ENCODE results near the gene PKNOX2. TPM values are rescaled to one million over a fixed set of nuclear protein-coding genes. Genes with fewer than 3 reads are reported as not detected.

The PKNOX2 gene
- total RNA-seq, 1 donor from 2014 or later: 39.9 TPM

GRCh38 chr11:125245299-125245698 is 80.7 kb downstream of the PKNOX2 start:
- Mint-ChIP-seq H3K4me3 (ENCODE audit: low read depth) (no peak overlapping the region), H3K9me3 (ENCODE audit: low read depth) (no peaks in the 10 kb centered on the region), H3K4me1 (ENCODE audit: low read depth) (no peaks in the 10 kb centered on the region), H3K27ac (no peak overlapping the region), H3K36me3 (ENCODE audit: insufficient read depth) (peaks cover 14% of the 10 kb centered on the region), H3K27me3 (no peaks in the 10 kb centered on the region)
- DNase-seq (ENCODE audit: low spot score, unreplicated experiment): no peak
- TF ChIP-seq CTCF (IDR thresholded peaks at IDR 0.05; ENCODE audit: unreplicated experiment): no peak

GRCh38 chr11:125247431-125247830 is 82.9 kb downstream of the PKNOX2 start:
- no peaks in the 10 kb centered on the region for H3K27me3 Mint-ChIP-seq
- peaks cover 14% of the 10 kb centered on the region for H3K36me3 Mint-ChIP-seq (ENCODE audit: insufficient read depth)
- no peaks in the 10 kb centered on the region for H3K9me3 Mint-ChIP-seq (ENCODE audit: low read depth)
- H3K27ac Mint-ChIP-seq: no peak overlapping the region
- DNase-seq (ENCODE audit: low spot score, unreplicated experiment): no peak
- H3K4me1 Mint-ChIP-seq (ENCODE audit: low read depth): no peaks in the 10 kb centered on the region
- TF ChIP-seq CTCF (IDR thresholded peaks at IDR 0.05; ENCODE audit: unreplicated experiment): no peak
- no peak overlapping the region for H3K4me3 Mint-ChIP-seq (ENCODE audit: low read depth)

GRCh38 chr11:125250318-125251213 is 86.0 kb downstream of the PKNOX2 start:
- no peak for DNase-seq (ENCODE audit: low spot score, unreplicated experiment)
- no peaks in the 10 kb centered on the region for H3K27me3 Mint-ChIP-seq
- no peaks in the 10 kb centered on the region for H3K9me3 Mint-ChIP-seq (ENCODE audit: low read depth)
- H3K36me3 Mint-ChIP-seq (ENCODE audit: insufficient read depth): peaks cover 11% of the 10 kb centered on the region
- no peak overlapping the region for H3K4me3 Mint-ChIP-seq (ENCODE audit: low read depth)
- no peaks in the 10 kb centered on the region for H3K4me1 Mint-ChIP-seq (ENCODE audit: low read depth)
- peak overlapping the region; percentile 33 for H3K27ac Mint-ChIP-seq
- TF ChIP-seq CTCF (IDR thresholded peaks at IDR 0.05; ENCODE audit: unreplicated experiment): no peak

GRCh38 chr11:125251214-125251545 is 86.6 kb downstream of the PKNOX2 start:
- H3K27me3 Mint-ChIP-seq: no peaks in the 10 kb centered on the region
- no peak for DNase-seq (ENCODE audit: low spot score, unreplicated experiment)
- H3K27ac Mint-ChIP-seq: no peak overlapping the region
- H3K4me1 Mint-ChIP-seq (ENCODE audit: low read depth): no peaks in the 10 kb centered on the region
- H3K4me3 Mint-ChIP-seq (ENCODE audit: low read depth): no peak overlapping the region
- peaks cover 10% of the 10 kb centered on the region for H3K36me3 Mint-ChIP-seq (ENCODE audit: insufficient read depth)
- TF ChIP-seq CTCF (IDR thresholded peaks at IDR 0.05; ENCODE audit: unreplicated experiment): no peak
- H3K9me3 Mint-ChIP-seq (ENCODE audit: low read depth): no peaks in the 10 kb centered on the region

GRCh38 chr11:125251956-125252355 is 87.4 kb downstream of the PKNOX2 start:
- H3K4me1 Mint-ChIP-seq (ENCODE audit: low read depth): peaks cover 3% of the 10 kb centered on the region
- H3K27me3 Mint-ChIP-seq: no peaks in the 10 kb centered on the region
- DNase-seq (ENCODE audit: low spot score, unreplicated experiment): no peak
- H3K27ac Mint-ChIP-seq: no peak overlapping the region
- H3K9me3 Mint-ChIP-seq (ENCODE audit: low read depth): no peaks in the 10 kb centered on the region
- no peak overlapping the region for H3K4me3 Mint-ChIP-seq (ENCODE audit: low read depth)
- H3K36me3 Mint-ChIP-seq (ENCODE audit: insufficient read depth): peaks cover 10% of the 10 kb centered on the region
- TF ChIP-seq CTCF (IDR thresholded peaks at IDR 0.05; ENCODE audit: unreplicated experiment): no peak

Data from progenitor cell of endocrine pancreas (in vitro differentiated cells).